ENCODE data around the gene SPINK2.

SPINK2 gene
- 0.72 to 1.8 reads per million in 2 donors for total RNA-seq

- DNase-seq = peak; percentile 72
These were observed at the start of gene SPINK2 for GRCh38 chr4:56821381-56822243. TSS of gene SPINK2 (minus strand) at chr4:56821701. CDS start at chr4:56821662, 39 bp downstream.

GRCh38 chr4:56870946-56871345 lies 49.4 kb upstream of the SPINK2 start:
- DNase-seq = no peak

DNA sequence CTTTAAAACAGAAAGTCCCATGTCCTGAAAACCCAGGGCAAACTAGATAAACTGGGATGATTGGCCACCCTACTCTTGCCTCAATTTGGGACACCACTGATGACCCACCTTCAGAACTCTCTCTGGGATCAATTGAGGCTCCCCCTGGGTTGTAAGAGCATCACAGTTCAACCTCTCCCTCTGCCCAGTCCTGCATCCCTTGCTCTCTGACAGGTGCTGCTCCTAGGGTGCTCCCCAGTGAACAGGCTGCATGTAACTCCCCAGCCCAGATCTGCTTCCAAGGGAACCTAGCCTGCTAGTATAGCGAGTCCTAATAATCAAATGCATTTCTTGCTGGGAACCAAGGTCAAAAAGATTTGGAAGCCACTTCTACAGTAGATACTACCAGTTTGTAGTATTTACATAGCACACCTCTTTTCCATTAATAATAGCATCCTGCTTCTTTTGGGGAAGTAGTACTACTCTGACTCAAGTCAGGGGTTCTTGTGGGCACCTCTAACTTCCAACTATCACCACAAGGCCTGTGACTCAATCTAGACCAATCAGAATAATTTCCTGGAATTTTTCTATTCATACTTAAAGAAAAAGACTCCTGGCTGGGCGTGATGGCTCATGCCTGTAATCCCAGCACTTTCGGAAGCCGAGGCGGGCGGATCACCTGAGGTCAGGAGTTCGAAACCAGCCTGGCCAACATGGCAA lies 42.1 kb upstream of the SPINK2 start:
- DNase-seq = no peak

- no peak for DNase-seq
These were observed 39.9 kb upstream of the SPINK2 start for GRCh38 chr4:56861360-56861759.

DNA sequence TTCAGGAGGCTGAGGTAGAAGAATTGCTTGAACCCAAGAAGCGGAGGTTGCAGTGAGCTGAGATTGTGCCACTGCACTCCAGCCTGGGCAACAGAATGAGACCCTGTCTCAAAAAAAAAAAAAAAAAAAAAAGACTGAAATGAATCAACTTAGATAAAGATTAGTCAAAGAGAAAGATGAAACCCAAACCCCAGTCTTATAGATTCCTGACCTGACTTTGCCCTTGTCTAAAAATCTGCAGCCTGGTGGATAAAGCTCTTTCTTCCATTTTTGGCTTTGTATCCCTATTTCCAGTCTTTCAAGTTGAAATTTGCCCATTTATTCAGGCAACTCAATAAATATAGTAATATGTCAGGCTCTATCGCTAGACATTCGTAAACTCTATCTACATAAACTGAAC lies 39.3 kb upstream of the SPINK2 start:
- DNase-seq = no peak

- DNase-seq = no peak
These were observed 38.3 kb upstream of the SPINK2 start for GRCh38 chr4:56859841-56860240.

DNA sequence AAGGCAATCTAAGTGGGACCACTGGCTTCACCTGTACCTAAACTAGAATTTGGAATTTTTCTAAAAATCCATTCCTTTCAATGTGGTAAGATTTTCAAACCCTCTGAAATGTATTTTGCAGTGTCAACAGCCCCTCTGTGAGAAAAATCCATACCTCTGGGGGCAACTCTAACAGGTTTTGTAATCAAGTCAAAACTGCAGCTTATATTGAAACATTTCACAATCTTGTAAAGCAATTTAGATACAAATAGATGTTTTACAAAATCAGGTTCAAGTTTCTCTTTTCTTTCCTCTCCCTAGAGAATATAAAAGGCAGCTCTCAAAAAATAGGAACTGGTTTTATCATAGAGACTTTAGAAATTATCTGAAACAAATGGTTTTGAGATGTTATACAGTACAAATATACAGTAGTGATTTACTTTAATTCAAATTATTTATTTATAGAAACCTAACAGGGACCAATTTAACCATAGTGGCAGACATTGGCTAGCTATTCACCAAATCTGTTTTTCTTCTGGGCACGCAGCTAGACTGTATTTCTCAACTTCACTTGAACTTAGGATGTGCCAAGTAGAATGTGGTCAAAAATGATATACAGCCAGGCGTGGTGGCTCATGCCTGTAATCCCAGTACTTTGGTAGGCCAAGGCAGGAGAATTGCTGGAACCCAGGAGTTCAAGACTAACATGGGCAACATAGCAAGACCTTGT lies 36.3 kb upstream of the SPINK2 start:
- DNase-seq = no peak

DNA sequence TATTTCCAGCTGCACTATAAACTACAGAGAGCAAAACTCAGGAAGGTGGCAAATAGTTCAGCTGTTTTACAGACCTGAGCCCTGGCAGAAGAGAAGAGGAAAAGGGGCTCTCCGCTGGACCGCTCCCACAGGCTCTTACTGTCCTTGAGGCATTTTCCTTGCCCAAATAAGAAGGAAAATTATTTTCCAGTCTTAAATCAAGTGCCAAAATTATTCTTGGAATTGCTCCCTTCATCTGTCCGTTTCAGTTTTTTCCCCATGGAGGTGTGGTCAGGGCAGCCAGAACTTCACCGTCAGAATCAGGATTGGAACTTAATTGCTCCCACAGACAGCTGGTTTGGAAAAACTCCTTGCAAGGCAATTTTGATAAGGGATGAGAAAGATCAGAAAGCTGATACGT lies 35.2 kb upstream of the SPINK2 start:
- DNase-seq = no peak

- no peak for DNase-seq
These were observed 29.4 kb upstream of the SPINK2 start for GRCh38 chr4:56850910-56851309.

DNA sequence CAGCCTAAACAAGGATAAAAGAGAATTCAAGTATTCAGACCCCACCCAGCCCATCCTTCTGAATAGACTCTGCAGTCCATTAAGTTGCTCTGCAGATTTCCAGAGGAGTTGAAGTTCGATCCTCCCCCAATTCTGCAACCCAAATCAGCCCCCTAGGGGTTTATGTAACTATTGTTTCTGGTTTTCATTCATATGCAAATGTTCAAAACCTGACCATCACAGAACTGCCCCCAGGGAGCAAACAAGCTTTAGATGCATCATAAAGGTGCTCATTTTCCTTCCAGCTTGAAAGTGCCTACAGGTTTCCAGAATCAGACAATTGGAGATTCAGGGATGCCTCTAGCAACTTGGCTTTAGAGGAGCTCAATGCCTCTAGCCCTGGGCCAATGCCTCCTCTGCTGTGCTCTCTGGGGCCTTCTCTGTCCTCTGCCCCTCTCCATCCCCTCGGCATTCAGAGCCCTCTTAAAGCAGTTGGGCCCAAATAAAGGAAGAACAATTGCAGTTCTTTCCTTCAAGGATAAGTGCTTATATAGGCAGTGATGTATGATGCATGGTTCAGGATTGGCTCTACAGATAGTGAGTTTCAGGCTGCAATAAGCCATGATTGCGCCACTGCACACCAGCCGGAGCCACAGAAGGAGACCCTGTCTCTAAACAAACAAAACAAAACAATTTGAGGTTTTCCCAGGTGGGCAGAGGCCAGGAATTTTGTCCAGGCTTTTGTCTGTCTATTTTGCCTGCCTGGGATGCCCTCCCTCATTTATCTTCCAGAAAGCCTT lies 23.5 kb upstream of the SPINK2 start:
- DNase-seq = no peak

- no peak for DNase-seq
These were observed 22.0 kb upstream of the SPINK2 start for GRCh38 chr4:56843421-56843899.

DNA sequence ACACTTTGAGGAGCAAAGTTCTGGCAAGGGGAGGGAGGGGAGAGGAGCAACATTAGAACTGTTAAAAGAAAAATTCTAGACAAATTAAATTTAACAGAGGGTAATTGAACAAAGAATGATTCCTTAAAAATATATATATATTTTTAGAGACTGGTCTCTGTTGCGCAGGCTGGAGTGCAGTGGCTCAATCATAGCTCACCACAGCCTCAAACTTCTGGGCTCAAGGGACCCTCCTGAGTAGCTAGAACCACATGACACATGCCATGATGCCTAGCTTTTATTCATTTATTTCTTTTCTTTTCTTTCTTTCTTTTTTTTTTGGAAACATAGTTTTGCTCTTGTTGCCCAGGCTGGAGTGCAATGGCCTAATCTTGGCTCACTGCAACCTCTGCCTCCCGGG lies 19.1 kb upstream of the SPINK2 start:
- DNase-seq = no peak

- DNase-seq = no peak
These were observed 7.5 kb upstream of the SPINK2 start for GRCh38 chr4:56828784-56829535.

- DNase-seq = no peak
These were observed 2.6 kb upstream of the SPINK2 start for GRCh38 chr4:56823933-56824600.

DNA sequence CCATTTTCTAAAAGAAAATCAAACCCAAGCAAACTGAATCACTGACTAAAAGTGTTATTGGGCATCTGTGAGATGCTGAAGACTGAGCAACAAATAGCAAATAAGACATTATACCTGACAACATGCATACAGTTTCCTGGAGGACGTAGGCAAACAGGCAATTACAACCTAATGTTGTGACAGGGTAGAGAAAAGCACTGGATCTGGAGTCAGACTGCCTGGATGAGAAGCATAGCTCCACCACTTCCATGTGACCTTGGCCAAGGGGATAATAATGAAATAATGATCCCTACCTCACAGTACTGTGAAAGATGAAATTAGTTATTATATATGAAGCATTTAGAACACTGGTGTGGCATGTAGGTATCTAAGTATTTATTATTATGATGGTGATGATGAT lies 2.7 kb downstream of the SPINK2 start:
- no peak for DNase-seq

DNA sequence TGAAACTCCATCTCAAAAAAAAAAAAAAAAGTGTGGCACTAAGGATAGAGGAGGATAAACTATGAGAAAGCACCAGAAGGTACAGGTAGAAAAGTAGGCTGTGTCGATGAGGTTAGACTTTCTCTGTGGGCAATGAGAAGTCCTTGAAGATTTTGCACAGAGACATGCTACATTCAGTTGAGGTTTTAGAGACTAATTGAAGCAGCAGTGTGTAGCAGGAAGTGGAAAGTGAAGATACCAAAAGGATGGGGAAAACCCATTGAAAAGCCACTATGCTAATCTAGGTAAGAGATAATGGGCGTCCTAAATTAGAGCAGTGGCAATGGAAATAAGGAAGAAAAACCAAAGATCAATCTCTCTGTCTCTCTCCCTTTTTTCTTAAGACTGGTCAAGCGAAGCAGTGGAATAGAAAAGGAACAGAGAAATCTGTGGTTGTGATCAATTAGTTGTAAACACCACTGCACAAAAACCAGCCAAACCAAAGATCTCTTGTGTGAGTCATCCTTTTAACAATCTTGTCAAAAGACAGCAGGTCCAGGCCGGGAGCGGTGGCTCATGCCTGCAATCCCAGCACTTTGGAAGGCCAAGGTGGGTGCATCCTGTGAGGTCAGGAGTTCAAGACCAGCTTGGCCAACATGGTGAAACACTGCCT lies 3.5 kb downstream of the SPINK2 start:
- no peak for DNase-seq

DNA sequence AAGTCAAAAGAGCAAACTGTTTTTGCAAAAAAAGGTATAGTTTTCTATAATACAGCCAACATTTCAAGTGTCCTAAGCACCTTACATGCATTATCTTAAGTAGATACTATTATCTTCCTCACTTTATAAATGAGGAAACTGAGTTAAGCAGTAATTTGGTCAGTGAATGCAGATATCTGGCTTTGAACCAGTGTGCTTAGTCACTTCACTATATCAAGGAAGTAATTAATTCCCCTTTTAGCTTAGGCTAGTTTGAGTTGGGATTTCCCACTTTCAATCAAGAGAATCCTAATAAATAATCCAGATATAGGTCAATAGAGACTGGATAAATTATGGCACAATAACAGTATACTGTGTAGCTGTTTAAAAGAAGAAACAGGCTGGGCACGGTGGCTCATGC lies 14.8 kb downstream of the SPINK2 start:
- DNase-seq = no peak

DNA sequence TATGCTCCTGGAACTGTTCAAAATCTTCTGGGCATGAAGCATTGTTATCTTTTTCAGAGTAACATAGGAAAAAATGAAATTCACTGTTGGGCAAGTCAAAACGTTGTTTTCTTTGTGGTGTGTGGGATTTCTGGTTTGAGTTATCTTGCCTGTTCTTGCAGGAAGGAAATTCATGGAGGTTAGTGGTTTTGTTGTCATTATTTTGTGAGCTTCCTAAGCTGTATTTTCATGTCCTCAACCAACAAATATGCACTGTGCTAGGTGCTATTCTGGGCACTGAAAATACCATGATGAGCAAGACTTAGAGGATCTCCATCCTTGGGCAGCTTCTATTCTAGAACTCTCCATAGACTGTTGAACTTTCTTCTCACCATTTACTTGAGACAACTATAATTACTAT lies 16.9 kb downstream of the SPINK2 start:
- no peak for DNase-seq

DNA sequence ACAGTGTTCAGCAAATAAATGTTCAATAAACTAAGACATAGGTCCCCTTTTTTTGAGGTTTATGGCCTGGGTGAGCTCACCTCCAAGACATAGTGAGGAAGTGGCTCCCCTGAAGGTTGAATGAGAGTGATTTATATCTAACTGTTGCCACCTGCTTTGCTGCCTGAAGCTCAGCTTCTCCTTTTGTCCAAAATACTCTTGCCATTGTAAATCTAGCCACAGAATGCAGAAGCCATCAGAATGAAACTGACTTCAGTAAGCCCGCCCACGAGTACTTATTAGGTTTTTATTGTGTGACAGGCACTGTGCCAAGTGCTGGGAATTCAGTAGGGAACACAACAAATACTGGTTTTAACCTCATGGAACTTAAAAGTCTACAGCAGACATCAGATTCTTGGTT lies 18.0 kb downstream of the SPINK2 start:
- DNase-seq = no peak

Measured in T-helper 9 cell (primary cell).